ENCODE data around the gene C16orf96.

- TF ChIP-seq CTCF (IDR thresholded peaks at IDR 0.05) (no peak), POLR2A (IDR thresholded peaks at IDR 0.05) (no peak), POLR2AphosphoS5 (IDR thresholded peaks at IDR 0.05) (no peak), EP300 (IDR thresholded peaks at IDR 0.05) (no peak)
These were observed 27.8 kb downstream of the C16orf96 start for GRCh38 chr16:4583906-4584305.
